ENCODE data around the gene LCOR.

Gene LCOR

DNA sequence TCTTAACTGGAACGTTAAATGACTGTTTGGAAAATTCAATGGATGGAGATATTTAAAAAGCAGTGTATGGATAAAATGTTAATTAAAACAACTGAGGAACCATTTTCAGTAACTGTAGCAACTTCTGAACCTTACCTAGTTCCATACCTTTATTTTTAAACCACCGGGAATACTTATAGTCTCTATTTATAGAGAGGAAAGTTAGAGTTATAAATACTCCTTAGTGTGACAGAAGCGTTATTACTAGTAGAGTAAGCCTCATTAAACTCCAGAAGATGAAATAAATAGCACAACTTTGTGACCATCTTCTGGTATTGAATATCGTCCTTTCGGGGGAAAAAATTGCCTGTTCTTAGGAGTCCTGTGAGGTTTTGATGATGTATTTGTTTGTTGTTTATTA, 114.9 kb downstream of the LCOR start:
- TF ChIP-seq CTCF (conservative IDR thresholded peaks at IDR 0.05) = no peak
- TF ChIP-seq ZFX (IDR thresholded peaks at IDR 0.05) = no peak
- H3K27ac ChIP-seq = no peak overlapping the region

GRCh38 chr10:96949039-96949683, 117.1 kb downstream of the LCOR start:
- no peak for TF ChIP-seq CTCF (conservative IDR thresholded peaks at IDR 0.05)
- TF ChIP-seq ZFX (IDR thresholded peaks at IDR 0.05) = no peak

DNA sequence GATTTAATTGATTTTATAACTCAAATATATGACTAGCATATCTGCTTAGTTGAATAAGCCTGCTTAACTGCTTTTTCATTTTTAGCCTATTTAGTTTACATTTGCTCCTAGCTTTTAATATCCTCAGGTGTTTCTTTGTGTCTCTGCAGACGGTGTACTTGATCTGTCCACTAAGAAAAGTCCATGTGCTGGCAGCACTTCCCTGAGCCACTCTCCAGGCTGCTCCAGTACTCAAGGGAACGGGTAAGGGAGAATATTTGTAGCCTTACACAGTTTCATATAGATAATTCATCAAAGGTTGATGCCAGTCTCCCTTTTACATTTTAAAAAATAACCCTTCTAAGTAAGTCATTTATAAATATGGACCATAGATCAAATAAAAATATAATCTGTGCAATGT, 119.9 kb downstream of the LCOR start:
- TF ChIP-seq CTCF (conservative IDR thresholded peaks at IDR 0.05) (no peak), ZFX (IDR thresholded peaks at IDR 0.05) (no peak)
- H3K27ac ChIP-seq = no peak overlapping the region

More at GRCh38 chr10:96949039-96949683, 117.1 kb downstream of the LCOR start:
- no peak overlapping the region for H3K27ac ChIP-seq

- TF ChIP-seq ZFX (IDR thresholded peaks at IDR 0.05) (no peak), CTCF (conservative IDR thresholded peaks at IDR 0.05) (no peak)
- H3K27ac ChIP-seq = no peak overlapping the region
Observed at GRCh38 chr10:96955794-96956193, 123.7 kb downstream of the LCOR start.

DNA sequence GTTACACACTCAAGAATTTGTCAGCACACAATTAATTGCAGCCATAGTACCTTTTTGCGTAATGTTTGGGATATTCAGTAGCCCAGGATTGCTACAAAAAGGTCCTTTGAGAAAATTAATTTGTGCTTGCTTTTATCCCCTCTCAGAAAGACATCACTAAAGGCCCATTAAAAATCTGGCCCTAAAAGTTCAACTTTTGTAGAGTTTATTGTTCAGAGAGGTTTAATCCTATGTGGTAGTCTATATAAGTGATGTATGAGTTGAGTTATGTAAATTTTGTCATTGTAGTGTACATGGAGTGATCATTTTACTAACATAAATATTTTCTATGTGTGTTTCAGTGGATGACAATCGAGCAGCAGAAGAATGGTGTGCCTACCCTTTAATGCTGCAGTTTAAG, 126.0 kb downstream of the LCOR start:
- no peak for TF ChIP-seq CTCF (conservative IDR thresholded peaks at IDR 0.05)
- no peak for TF ChIP-seq ZFX (IDR thresholded peaks at IDR 0.05)
- no peak overlapping the region for H3K27ac ChIP-seq

- TF ChIP-seq ZFX (IDR thresholded peaks at IDR 0.05) (no peak), CTCF (conservative IDR thresholded peaks at IDR 0.05) (no peak)
- no peak overlapping the region for H3K27ac ChIP-seq
Observed at GRCh38 chr10:96959733-96960132, 127.6 kb downstream of the LCOR start.

DNA sequence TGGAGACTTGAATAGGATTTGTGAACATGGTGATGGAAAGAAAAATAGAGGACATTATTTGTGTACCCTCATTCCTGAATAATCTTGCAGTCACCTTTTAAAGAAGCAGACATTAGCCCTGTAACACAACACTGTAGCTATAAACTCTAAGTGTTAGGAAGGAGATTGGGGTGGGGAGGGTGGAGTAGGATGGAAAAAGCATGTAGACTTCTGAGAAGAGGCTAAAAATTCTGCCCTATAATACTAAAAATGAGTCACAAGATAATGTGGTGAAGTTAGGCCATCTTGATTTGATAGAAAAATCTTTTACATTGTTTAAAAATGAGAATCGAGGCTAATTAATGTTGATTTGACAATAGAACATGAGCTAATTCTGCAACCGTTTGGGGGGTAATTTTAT, 128.8 kb downstream of the LCOR start:
- H3K27ac ChIP-seq = no peak overlapping the region
- TF ChIP-seq ZFX (IDR thresholded peaks at IDR 0.05) (no peak), CTCF (conservative IDR thresholded peaks at IDR 0.05) (no peak)
